ENCODE data around the gene DNAJC7.
A peak's percentile ranks its signal among the peaks of the same experiment; 100 is the strongest.
"Not testable (repeated sequence)": the region's sequence is repeated elsewhere in the genome, so short reads cannot be mapped to it uniquely, and the experiment has no call there.

DNAJC7 gene

DNA sequence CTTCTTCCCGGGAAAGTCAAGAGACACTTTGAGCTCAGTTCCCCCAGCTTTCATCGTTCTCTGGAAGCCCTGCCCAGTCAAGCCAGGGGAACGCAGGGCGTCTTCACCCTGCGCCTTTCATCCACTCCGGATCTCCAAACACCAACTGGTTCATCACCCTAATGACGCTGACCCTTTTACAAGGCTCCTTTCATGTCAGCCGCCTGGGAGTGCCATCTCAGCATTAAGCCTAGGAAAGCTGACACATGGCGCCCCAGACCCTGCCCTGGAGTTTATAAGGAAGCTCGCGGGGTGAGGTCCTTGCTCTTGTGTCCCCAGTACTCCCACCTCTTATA is 594 bp upstream of the DNAJC7 start:
- TF ChIP-seq, protein P1, sequence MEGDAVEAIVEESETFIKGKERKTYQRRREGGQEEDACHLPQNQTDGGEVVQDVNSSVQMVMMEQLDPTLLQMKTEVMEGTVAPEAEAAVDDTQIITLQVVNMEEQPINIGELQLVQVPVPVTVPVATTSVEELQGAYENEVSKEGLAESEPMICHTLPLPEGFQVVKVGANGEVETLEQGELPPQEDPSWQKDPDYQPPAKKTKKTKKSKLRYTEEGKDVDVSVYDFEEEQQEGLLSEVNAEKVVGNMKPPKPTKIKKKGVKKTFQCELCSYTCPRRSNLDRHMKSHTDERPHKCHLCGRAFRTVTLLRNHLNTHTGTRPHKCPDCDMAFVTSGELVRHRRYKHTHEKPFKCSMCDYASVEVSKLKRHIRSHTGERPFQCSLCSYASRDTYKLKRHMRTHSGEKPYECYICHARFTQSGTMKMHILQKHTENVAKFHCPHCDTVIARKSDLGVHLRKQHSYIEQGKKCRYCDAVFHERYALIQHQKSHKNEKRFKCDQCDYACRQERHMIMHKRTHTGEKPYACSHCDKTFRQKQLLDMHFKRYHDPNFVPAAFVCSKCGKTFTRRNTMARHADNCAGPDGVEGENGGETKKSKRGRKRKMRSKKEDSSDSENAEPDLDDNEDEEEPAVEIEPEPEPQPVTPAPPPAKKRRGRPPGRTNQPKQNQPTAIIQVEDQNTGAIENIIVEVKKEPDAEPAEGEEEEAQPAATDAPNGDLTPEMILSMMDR (IDR thresholded peaks at IDR 0.05; ENCODE audit: extremely low read depth, insufficient read depth, missing control alignments), result no peak
- peak; percentile 64 for DNase-seq (ENCODE audit: low spot score)
- in situ Hi-C loops (cut with MboI; ENCODE audit: low pct_unique_long_range_greater_than_20kb, low sequenced_read_pairs, unreplicated experiment), result no loop called here

DNA sequence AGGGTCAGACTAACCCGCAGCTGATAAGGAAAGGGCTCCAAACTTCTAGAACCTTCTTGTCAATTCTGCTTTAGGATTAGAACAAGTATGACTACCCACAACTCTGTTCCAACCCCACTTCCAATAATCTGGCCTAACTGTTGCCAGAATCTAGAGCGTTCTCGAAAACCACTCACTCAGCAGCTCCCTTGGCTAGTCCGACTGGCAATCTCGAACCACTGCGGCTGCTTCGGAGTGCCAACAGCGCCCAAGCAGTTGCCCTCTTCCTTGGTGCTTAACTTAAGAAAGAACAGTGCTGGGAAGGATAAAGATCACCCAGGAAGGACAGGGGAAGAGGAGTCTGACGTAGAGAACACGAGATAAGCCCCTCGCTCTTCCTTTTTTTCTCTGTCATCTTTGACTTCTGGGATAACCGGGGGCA is 818 bp downstream of the DNAJC7 start:
- no peak for DNase-seq (ENCODE audit: low spot score)
- TF ChIP-seq, protein P1 (IDR thresholded peaks at IDR 0.05; ENCODE audit: extremely low read depth, insufficient read depth, missing control alignments), result no peak
- in situ Hi-C loops (cut with MboI; ENCODE audit: low pct_unique_long_range_greater_than_20kb, low sequenced_read_pairs, unreplicated experiment), result no loop called here

DNA sequence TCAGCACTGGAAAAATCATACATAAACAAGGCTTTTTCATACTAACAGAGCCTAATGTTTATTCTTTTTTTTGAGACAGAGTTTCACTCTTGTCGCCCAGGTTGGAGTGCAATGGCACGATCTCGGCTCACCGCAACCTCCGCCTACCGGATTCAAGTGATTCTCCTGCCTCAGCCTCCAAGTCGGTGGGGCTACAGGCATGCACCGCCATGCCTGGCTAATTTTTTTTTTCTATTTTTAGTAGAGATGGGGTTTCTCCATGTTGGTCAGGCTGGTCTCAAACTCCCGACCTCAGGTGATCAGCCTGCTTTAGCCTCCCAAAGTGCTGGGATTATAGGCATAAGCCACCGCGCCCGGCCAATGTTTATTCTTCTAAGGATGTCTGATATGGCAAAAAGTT is 3.5 kb downstream of the DNAJC7 start:
- DNase-seq (ENCODE audit: low spot score); in situ Hi-C loops (cut with MboI; ENCODE audit: low pct_unique_long_range_greater_than_20kb, low sequenced_read_pairs, unreplicated experiment): not testable (repeated sequence)

DNA sequence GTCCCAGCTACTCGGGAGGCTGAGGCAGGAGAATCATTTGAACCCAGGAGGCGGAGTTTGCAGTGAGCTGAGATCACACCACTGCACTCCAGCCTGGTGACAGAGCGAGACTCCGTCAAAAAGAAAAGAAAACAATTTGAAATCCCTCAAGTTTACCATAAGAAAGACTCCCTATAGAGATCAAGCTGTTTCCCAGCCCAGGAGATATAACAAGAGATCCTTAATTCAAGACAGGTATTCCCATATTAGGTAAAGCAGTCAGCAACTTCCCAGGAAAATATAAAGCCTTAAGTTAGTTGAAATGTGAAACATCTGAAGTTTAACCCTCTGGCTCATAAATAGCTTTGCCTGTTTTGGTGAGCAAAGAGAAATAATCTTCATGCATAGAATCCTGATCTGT is 4.9 kb downstream of the DNAJC7 start:
- DNase-seq (ENCODE audit: low spot score); in situ Hi-C loops (cut with MboI; ENCODE audit: low pct_unique_long_range_greater_than_20kb, low sequenced_read_pairs, unreplicated experiment): not testable (repeated sequence)

DNA sequence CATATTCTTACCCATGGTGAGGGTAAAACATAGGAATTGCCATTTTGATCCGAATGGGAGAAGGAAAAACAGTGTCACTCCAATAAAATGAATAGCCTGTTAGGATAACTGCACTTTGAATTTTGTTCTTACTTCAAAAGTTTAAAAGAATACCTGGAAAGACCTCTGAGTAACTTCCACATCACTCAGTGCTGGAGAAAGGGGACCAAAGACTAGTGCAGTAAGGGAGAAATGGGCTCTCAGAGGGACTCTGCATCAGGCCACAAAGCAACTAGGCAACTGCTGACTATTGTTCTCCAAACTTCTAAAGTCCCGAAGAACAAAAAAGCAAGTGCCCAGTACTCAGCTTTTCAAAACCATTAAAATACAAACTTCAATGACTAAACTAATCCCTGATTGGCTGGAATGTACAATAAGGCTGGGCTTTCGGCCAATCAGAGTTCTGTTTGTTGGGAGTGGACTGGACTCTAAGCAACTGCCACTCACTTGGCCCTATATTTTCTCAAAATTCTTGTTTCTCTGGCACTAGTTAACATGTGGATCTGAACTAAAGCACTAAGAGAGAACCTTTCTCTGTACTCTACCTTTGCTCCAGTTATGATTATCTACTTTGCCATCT is 6.2 kb downstream of the DNAJC7 start:
- in situ Hi-C loops (cut with MboI; ENCODE audit: low pct_unique_long_range_greater_than_20kb, low sequenced_read_pairs, unreplicated experiment), result no loop called here
- TF ChIP-seq, protein P1 (IDR thresholded peaks at IDR 0.05; ENCODE audit: extremely low read depth, insufficient read depth, missing control alignments), result no peak
- DNase-seq (ENCODE audit: low spot score), result peak; percentile 36

DNA sequence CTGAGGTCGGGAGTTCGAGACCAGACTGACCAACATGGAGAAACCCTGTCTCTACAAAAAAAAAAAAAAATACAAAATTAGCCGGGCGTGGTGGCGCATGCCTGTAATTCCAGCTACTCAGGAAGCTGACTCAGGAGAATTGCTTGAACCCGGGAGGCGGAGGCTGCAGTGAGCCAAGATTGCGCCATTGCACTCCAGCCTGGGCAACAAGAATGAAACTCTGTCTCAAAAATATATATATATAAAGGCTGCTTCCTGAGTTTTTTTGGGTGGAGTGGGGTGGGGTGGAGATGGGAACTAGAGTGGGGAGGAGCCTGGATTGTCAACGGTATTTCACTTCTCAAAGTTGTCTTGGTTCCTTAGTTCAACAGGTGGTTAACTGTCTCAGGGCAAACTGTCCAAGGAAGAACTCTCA is 7.0 kb downstream of the DNAJC7 start:
- in situ Hi-C loops (cut with MboI; ENCODE audit: low pct_unique_long_range_greater_than_20kb, low sequenced_read_pairs, unreplicated experiment); DNase-seq (ENCODE audit: low spot score): not testable (repeated sequence)

DNA sequence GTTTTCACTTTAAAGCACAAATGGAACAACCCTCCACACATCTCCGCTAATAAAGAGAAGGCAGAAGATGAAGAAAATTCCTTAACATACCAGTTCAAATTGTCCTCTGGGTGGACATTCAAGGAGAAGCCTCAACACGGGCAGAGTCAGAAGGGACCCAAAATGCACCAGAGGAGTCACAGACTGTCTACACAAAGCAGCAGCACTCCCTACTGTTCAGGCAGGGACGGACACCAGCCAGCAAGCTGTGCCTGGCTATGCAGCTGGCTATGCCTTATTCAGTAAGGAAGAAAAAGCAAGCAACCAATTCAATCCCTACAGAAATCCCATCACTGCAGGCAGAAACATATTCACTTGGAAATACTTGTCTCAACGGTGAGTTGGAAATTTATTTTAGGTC is 8.1 kb downstream of the DNAJC7 start:
- in situ Hi-C loops (cut with MboI; ENCODE audit: low pct_unique_long_range_greater_than_20kb, low sequenced_read_pairs, unreplicated experiment), result no loop called here
- DNase-seq (ENCODE audit: low spot score), result no peak
- TF ChIP-seq, protein P1 (IDR thresholded peaks at IDR 0.05; ENCODE audit: extremely low read depth, insufficient read depth, missing control alignments), result no peak

DNA sequence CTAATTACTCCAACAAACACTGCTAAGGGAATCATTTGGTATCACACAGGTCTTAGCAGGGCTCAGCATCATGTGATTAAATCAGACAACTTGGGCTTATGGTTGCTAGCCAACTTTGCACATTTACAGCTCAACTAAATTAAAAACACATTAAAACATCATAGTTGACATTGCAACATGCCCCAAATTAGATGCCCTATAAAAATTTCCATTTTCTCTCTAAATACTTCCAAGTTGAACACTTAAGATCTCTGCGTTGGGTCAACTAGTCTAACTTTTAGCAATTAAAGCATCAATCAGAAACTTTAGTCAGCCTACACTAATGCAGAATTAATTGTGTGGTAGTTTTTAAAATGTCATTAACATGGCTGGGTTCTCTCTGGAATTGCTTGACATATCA is 12.1 kb downstream of the DNAJC7 start:
- TF ChIP-seq, protein P1 (IDR thresholded peaks at IDR 0.05; ENCODE audit: extremely low read depth, insufficient read depth, missing control alignments), result no peak
- in situ Hi-C loops (cut with MboI; ENCODE audit: low pct_unique_long_range_greater_than_20kb, low sequenced_read_pairs, unreplicated experiment), result no loop called here

More for the DNA sequence above, 12.1 kb downstream of the DNAJC7 start:
- no peak for DNase-seq (ENCODE audit: low spot score)

Data from GM13977 (cell line).